HK-2 (cell line): ENCODE measurements around the gene IL34.
"Not testable (repeated sequence)": the region's sequence is repeated elsewhere in the genome, so short reads cannot be mapped to it uniquely, and the experiment has no call there.

Experiments
- DNase-seq: peaks from one replicate; pipeline ENCODE4 v3.0.0-alpha.2; 2018; ENCODE audit not compliant: unreplicated experiment

IL34 gene

DNA sequence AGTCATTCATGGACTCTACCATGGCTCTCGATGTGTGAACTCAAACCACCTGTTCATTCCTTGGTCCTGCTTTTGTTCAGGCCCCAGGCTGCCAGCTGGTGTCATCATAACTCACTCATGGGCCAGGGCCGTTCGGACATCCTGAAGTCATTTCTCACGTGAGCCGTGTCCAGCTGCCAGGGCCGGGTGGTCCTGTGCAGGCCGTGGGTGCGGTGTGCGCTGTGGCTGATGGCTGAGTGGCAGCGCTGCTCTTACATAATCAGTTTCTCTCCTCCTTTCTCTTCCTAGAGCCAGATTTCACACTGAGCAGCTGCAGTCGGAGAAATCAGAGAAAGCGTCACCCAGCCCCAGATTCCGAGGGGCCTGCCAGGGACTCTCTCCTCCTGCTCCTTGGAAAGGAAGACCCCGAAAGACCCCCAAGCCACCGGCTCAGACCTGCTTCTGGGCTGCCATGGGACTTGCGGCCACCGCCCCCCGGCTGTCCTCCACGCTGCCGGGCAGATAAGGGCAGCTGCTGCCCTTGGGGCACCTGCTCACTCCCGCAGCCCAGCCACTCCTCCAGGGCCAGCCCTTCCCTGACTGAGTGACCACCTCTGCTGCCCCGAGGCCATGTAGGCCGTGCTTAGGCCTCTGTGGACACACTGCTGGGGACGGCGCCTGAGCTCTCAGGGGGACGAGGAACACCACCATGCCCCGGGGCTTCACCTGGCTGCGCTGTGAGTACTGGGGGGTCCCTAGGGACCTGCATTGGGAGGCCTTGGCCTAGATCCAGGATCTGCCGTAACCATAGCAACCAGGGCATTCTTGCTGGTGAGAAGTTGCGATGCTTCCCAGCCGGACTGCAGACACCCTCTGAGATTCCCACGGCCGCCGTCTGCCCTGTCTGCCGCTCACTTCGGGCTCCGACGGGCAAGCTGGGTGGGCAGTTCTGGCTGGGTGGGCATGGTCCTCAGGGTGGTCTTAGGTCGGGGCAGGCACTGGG lies at the start of gene IL34:
Gene IL34, plus strand, starts transcription at position 300 of the 982 bp plus-strand sequence. Its CDS starts 389 bp downstream, at position 689.
- DNase-seq = no peak

- no peak for DNase-seq
Measured at GRCh38 chr16:70597135-70597835, 49.1 kb upstream of the IL34 start.

DNA sequence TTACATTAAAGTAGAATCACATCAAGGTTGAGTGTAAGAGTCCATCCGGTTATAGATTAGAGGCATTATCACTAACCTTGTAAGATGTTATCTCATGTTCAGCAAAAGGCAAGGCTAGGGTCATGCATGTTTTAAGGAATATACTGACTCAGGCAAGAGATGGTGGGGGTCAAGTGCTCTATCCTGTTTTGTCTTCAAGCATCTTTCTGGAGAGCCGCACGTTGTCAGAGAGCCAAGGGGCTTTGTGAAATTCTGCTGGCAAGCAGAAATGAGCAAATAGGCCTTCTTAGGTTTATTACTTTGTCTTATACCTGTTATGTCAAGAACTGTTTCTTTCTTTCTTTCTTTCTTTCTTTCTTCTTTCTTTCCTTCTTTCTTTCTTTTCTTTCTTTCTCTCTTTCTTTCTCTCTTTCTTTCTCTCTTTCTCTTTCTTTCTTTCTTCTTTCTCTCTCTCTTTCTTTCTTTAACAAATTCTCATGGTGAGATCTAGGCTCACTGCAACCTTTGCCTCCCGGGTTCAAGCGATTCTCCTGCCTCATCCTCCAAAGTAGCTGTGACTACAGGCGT lies 47.3 kb upstream of the IL34 start:
- no peak for DNase-seq

DNA sequence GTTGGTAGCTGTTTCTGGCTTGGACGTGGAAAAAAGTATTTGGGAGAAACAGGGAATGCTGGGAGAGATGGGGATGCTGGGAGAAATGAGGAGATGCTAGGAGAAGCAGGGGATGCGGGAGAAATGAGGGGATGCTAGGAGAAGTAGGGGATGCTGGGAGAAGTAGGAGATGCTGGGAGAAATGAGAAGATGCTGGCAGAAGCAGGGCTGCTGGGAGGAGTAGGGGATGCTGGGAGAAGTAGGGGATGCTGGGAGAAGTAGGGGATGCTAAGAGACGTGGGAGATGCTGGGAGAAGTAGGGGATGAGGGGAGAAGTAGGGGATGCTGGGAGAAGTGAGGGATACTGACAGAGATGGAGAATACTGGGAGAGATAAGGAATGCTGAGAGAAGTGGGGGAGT lies 45.6 kb upstream of the IL34 start:
- DNase-seq = no peak

- no peak for DNase-seq
Measured at GRCh38 chr16:70601576-70602575, 44.5 kb upstream of the IL34 start.

DNA sequence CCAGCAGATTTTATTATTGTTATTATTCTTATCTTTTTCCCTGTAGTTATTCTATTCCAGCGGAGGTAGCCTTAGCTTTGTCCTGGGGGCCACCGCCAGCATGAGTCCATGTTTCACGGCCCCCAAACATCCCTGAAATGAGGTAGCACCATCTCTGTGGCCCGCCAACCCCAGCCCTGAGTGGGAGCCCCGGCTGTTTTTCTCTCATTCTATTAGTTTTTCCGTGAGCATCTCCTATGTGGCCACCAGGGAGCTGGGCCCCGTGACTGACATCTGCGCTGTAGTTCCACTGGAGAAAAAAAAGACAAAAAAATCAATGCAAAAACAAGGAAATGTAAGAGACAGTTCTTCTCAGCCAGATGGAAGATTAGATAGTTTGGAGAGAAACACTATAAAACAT lies 43.5 kb upstream of the IL34 start:
- DNase-seq = no peak

DNA sequence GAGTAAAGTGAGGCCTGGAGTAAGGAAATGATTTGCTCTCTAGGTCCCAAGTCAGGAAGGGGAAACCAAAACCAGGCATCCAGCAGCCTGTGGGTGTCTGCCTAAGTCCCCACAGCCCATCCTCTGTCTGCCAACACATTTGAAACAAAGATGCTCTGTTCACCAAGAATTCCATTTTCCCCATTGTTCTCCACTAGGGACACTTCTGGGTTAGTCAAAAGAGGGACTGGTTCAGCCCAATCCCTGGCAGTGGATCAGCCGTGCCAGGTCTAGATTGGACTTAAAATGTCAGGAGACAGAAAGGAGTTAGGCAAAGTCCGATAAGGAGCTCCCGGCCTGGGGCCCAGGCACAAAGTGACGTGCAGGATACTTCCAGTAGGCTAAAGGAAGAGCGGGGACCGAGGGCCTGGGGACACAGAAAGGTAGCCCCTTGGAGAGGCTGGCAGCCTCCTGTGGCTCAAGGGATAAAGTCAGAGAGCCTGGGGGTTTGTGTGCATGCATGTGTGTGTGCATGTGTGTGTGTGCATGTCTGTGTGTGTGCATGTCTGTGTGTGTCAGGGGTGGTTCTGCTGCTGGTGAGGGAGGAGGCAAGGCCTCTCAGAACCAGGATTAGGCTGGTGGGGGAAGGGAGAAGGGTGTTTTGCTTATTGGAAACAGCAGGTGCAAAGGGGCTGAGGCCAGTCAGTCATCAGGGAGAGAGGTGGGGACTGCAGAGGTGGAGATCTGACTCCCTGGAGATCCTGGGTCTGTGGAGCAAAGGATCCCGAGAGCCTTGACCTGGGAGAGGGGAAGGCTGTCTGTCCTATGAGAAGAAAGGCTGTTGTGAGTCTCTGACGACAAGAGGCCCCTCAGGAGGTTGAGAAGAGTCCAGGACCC lies 41.7 kb upstream of the IL34 start:
- DNase-seq = no peak

DNA sequence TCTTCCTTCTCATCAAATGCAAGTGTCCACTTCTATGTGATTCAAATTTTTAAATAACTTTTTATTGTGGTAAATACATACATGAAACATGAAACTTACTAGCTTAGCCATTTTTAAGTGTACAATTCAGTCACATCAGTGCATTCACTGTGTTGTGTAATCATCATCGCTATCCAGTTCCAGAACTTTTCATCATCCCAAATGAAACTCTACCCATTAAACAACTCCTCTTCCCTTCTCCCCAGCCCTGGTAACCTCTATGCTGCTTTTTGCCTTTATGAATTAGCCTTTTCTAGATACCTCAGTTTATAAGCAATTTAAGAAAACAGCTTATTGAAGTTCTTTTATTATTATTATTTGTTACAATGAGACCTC lies 41.1 kb upstream of the IL34 start:
- DNase-seq = no peak

DNA sequence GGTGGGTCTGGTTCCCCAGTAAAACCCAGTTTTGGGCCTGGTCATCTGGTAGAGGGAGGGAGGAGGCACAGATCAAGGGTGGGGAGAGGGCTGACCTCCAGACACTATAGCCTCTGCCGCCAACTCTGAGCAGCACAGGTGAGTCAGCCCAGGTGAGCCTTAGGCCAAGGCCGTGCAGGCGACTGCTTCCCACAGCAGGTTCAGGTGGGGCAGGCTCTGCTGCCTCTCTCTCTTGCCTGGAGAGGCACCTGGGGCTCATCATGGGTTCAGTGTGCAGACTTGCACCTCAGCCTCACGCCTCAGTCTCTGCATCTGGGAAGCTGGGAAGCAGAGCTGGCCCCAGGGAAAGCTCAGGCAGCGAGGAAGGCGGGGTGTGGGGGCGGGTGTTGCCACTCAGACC lies 37.8 kb upstream of the IL34 start:
- DNase-seq = no peak

DNA sequence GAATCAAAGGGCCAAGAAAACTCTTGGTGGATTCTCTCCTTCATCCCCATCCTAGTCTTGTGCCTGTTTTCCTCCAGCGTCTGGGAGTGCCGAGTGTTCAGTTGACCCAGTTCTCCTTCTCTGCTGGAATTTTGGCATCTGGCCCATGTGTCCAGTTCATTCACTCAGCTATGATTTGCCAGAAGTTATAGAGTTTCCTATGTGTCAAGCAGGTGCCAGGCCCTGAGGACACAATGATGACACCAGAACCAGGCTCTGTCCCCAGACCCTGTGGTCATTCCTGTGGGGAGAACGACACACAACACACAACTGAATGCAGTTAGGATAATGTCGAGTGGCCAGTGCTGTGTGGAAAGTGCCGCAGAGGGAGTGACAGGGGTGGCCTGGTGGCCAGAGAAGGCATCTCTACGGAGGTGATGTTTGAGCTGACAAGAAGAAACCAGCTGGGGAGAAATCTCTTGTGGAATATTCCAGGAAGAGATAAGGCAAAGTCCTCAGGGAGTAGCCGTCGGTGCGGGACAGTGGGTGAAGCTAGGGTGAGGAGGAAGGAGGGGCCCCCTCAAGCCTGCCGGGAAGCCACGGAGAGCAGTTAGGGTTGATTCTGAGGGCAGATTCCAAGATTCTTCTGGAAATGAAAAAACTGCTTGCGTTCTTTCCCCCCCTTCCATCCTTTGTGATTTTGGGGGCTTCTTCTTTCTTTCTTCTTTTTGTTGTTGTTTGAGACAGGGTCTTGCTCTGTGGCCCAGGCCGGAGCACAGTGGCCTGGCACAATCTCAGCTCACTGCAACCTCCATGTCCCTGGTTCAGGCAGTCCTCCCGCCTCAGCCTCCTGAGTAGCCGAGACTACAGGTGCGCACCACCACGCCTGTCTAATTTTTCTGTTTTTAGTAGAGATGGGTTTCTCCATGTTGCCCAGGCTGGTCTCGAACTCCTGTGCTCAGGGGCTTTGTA lies 35.8 kb upstream of the IL34 start:
- DNase-seq = no peak

- no peak for DNase-seq
Measured at GRCh38 chr16:70611224-70611598, 35.1 kb upstream of the IL34 start.

DNA sequence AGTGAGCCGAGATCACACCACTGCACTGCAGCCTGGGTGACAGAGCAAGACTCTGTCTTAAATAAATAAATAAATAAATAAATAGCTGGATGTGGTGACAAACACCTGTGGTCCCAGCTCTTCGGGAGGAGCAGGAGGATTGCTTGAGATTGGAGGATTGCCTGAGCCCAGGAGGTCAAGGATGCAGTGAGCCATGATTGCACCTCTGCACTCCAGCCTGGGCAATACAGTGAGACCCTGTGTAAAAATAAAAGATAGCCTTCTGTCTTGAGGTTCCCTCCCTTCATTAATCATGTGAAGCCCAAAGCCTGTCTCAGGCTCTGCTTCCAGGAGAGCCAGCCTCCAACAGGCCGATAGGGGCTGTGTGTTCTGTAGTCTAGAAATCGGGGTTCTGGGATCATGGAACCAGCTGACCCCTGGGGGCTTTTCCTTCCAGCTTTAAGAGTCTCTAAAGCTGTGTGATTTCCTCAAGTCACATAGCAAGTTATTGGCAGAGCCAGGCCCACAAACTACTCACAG lies 34.5 kb upstream of the IL34 start:
- no peak for DNase-seq

GRCh38 chr16:70612931-70613330 lies 33.4 kb upstream of the IL34 start:
- DNase-seq = no peak

DNA sequence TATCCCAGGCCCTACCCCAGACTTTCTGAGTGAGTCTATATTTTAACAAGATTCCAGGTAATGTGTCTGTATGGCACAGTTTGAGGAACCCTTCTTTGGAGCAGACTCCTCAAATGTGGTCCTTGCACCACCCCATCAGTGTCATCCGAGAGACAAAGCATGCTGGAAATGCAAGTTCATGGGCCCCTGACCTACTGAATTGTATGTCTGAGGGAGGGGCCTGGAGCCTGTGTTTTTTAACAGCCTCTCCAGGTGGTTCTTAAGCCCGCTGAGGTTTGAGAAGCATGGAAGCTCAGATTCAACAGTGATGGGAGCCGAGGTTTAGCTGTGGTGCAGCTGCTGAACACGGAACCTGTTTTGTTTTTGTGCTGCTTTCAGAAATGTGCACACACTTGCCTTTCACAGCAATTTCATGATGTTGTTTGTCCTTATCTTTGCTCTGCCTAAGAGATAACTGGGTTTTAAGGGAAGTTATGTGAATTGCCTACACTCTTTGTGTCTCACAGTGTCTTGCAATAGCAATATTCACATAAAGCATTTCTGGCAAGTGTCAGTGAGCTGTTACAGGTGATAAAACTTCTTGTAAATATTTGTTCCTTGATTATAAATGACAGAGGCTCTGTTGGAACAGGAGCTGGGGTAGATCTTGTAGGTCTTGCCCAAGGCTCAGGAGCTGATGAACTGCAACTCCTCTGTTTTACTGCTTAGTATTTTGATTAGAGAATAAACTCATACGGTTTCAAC lies 32.0 kb upstream of the IL34 start:
- DNase-seq = no peak

- no peak for DNase-seq
Measured at GRCh38 chr16:70615945-70616344, 30.4 kb upstream of the IL34 start.

DNA sequence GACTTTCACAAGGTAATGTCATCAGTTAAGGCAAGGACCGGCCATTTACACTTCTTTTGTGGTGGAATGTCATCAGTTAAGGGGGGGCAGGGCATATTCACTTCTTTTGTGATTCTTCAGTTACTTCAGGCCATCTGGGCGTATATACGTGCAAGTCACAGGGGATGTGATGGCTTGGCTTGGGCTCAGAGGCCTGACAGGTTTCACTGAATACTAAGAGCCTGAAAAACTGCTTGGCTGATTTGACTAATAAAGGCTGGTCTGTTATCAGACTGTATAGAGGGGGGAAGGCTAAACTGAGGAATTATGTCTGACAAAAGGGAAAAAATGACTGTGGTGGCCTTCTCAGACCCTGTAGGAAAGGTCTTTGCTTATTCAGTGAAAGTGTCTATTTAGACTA lies 24.5 kb upstream of the IL34 start:
- not testable (repeated sequence) for DNase-seq

GRCh38 chr16:70627696-70628095 lies 18.7 kb upstream of the IL34 start:
- no peak for DNase-seq

DNA sequence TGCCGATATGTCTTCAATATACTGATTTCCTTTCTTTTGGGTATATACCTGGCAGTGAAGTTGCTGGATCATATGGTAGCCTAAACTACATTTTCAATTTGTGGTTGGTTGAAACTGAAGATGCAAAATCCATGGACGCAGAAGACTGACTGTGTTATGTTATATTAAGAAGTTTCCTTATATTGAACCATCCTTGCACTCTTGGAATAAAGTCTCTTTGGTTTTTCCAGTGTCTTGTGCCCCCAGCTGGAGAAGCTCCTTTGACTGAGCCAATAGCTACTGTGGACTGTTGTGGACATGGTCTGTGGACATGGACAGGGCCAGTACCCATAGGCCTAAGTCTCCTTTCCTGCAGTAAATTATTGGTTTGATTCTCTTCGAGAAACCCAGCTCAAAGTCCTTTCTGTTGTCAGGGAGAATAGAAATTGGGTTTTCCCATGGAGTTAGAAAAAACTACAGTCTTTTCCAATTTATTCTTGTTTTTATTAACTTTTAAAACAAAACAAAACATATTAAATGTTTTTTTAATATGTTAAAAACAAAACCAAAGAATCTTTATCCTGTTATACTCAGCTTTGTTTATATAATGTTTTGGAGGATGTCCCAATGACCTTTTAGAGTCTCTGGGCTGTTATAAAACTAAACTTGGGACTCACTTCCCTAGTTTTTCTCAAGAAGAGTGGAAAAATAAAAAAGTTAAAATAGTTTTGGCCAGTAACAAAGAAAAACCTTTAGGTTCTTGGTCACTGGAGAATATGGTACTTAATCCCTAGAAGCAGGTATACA lies 15.2 kb upstream of the IL34 start:
- DNase-seq = no peak
